Measurements from ENCODE around the gene SLX4.

Gene SLX4

DNA sequence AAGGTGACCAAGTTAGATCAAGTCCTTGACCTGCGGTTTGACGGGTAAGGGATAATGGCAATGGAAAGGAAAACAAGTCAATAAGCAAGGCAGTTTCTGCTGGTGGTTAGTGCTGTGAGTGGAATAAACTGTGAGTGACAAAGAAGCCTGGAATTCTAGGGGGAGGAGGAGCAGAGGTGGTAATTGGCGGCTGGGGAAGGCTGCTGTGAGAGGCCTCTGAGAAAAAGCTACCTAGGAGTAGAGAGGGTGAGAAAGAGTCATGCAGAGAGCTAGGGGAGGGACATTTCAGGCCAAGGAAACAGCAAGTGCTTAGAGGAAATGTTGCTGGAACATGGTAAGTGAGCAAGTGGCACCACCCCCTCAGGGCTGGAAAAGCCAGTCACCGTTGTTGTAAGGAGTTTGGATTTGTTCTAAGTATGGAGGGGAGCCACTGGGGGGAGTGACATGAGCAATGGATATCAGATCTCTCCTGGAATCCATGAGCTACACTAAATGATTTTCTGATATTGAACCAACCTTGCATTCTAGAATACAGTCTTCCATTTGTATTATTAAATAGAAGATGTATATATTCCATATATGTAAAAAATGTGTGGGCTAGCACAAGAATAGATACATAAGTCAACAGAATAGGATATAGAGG, 40.9 kb downstream of the SLX4 start:
- TF ChIP-seq, protein P1, sequence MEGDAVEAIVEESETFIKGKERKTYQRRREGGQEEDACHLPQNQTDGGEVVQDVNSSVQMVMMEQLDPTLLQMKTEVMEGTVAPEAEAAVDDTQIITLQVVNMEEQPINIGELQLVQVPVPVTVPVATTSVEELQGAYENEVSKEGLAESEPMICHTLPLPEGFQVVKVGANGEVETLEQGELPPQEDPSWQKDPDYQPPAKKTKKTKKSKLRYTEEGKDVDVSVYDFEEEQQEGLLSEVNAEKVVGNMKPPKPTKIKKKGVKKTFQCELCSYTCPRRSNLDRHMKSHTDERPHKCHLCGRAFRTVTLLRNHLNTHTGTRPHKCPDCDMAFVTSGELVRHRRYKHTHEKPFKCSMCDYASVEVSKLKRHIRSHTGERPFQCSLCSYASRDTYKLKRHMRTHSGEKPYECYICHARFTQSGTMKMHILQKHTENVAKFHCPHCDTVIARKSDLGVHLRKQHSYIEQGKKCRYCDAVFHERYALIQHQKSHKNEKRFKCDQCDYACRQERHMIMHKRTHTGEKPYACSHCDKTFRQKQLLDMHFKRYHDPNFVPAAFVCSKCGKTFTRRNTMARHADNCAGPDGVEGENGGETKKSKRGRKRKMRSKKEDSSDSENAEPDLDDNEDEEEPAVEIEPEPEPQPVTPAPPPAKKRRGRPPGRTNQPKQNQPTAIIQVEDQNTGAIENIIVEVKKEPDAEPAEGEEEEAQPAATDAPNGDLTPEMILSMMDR (IDR thresholded peaks at IDR 0.05; ENCODE audit: low read depth, low read length) = no peak

DNA sequence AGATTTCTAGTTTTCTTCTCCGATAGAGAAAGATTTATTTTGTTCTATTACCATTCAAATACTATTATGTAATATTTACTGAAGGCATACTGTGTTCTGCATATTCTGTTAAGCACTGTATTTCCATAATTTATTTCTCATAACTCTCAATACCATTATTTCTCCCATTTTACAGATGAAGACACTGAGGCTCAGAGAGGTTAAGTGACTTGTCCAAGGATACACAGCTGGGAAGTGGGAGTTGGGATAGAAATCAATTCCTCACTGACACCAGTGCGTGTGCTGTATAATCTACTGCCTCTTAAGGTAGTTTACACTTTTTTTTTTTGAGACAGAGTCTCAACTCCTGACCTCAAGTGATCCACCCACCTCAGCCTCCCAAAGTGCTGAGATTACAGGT, 41.6 kb downstream of the SLX4 start:
- no peak overlapping the region for H3K4me3 ChIP-seq (ENCODE audit: low read depth, low read length)
- TF ChIP-seq, protein P1 (IDR thresholded peaks at IDR 0.05; ENCODE audit: low read depth, low read length) = no peak

More for the DNA sequence above, 40.9 kb downstream of the SLX4 start:
- H3K4me3 ChIP-seq (ENCODE audit: low read depth, low read length) = no peak overlapping the region

DNA sequence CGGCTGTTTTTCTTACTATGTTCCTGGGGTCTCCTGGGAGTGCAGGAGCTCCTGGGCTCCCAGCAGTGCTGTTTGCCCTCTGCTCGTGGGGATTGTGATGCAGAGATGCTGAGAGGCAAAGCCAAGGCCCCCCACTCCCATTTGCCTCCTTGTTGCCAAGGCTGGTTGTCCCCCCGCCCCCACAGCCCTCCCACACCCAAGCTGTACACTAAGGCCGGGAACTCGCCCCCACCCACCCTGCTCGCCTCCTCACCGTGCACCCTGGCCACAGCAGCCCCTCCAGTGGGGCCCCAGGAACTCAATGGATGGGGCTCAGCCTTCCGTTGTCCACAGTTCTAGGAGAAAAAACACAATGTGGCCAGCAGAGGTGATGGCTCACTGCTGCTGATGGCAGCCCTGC, 44.4 kb downstream of the SLX4 start:
- H3K4me3 ChIP-seq (ENCODE audit: low read depth, low read length) = no peak overlapping the region
- TF ChIP-seq, protein P1 (IDR thresholded peaks at IDR 0.05; ENCODE audit: low read depth, low read length) = no peak

DNA sequence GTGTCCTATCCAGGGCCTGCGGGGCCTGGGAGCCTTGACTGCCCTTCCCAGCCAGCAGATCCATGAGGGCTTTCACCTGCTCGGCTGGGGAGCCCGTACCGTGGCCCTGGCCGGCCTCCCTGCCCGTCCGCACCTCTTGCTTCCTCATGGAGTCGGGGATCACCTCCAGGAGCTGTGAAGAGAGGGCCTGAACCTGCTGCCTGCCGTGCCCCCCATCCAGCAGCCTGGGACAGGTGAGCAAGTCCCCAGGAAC, 46.6 kb downstream of the SLX4 start:
- H3K4me3 ChIP-seq (ENCODE audit: low read depth, low read length) = no peak overlapping the region
- TF ChIP-seq, protein P1 (IDR thresholded peaks at IDR 0.05; ENCODE audit: low read depth, low read length) = no peak

DNA sequence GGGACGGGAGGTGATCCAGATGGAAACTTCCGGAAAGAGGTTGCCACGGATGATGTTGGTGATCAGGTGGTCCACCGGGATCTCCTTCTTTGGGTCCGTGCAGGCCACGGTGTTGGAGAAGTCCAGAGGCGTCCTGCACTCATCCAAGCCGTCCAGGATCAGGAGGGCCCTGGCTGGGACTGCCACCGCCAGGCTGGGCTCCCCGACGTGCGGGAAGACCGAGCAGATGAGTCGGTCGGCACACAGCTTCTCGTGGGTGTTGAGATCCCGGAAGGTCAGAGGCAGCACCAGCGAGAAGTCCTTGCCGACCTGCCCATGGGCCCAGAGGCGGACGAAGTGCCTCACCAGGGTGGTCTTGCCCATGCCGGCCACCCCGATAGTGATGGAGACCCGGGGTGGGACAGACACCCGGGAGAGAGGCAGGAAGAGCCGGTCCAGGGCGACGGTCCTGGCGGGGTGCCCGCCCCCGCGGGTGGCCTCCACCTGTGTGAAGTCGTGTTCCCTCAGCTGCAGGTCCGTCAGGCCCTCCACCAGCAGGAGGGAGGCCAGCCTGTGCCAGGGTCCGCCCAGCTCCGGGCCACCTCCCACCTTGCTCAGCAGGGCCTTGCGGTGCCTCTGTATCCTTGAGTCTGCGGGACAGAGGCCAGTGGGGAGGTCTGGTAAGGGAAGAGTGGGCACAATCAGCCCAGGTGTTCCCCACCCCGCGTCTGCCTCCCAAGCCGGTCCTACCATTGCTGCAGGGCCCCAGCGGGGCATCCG, 47.1 kb downstream of the SLX4 start:
- TF ChIP-seq, protein P1 (IDR thresholded peaks at IDR 0.05; ENCODE audit: low read depth, low read length) = no peak
- H3K4me3 ChIP-seq (ENCODE audit: low read depth, low read length) = no peak overlapping the region

DNA sequence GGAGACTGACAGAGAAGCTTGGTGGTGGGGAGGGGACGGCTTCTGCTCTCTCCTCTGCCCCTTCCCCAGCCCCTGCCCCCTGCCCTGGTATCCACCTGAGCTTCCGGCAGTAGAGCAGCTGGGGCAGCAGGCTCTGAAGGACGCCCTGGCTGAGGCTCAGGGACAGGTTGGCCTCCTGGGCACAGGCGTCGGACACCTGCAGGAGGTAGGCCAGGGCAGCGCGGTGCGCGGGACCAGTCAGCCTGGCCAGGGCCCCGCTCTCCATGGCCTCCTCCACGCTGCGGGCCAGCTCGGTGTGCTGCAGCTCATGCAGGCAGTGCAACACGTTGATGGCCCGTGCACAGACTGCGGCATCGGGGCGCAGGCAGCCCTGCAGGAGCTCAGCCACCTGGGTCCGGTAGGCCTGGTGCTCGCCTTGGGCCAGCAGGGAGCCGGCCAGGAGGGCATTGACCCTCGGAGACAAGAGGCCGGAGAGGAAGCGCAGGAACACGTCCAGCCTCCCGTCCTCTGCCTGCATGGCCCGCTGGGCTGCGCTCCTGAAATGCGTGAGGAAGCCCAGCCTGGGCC, 48.4 kb downstream of the SLX4 start:
- no peak overlapping the region for H3K4me3 ChIP-seq (ENCODE audit: low read depth, low read length)

More for the DNA sequence above, 48.4 kb downstream of the SLX4 start:
- TF ChIP-seq, protein P1 (IDR thresholded peaks at IDR 0.05; ENCODE audit: low read depth, low read length) = no peak

All from WI38 (cell line).